SK-N-SH (cell line): ENCODE measurements around the gene ECI1. TPM values are rescaled to one million over a fixed set of nuclear protein-coding genes. Genes with fewer than 3 reads are reported as not detected.

Experiments
- CTCF ChIA-PET: fragments of 300-600, 350-600 bp; formaldehyde crosslinking; extraction: SDS; loops from one replicate; lab custom pipeline; 2021; lab: Yijun Ruan, JAX
- POLR2A ChIA-PET: fragments of 350-600 bp; sonication (Branson Sonifier 250); formaldehyde crosslinking; extraction: SDS; loops from one replicate; lab custom pipeline; 2020; ENCODE audit warnings: antibody characterized with exemption, inconsistent platforms; lab: Yijun Ruan, JAX
- DNase-seq: peaks from one replicate; pipeline ENCODE4 v3.0.0; 2012
- H2AFZ ChIP-seq: fragments of 200-600 bp; sonication (generic); 2 replicates; pipeline ENCODE4 v1.8.1; 2016; ENCODE audit warnings: antibody characterized with exemption, mild to moderate bottlenecking, low read depth
- H3F3A ChIP-seq: fragments of 200-600 bp; sonication (generic); replicated peaks from 2 replicates; pipeline ENCODE3; 2016; ENCODE audit warnings: antibody characterized with exemption, mild to moderate bottlenecking; ENCODE audit not compliant: insufficient read depth
- H3K27ac ChIP-seq, 2 experiments: fragments of 200-500 bp in 1 of 2; fragments of 200-600 bp in 1 of 2; sonication (Bioruptor generic) in 1 of 2; sonication (generic), shearing (Covaris generic) in 1 of 2; 2 replicates each; pipeline versions ENCODE4 v1.5.1 to v1.6.1; 2014 to 2016; ENCODE audit warnings: low read depth in 2 of 2, inconsistent platforms in 1 of 2, low read length in 1 of 2, mild to moderate bottlenecking in 1 of 2, mixed read lengths in 1 of 2
- H3K27me3 ChIP-seq: fragments of 200-600 bp; sonication (generic), shearing (Covaris generic); 2 replicates; pipeline ENCODE4 v1.6.1; 2016; ENCODE audit warnings: mixed run types; ENCODE audit not compliant: insufficient read depth
- H3K36me3 ChIP-seq, 2 experiments: fragments of 200-500 bp in 1 of 2; fragments of 200-600 bp in 1 of 2; sonication (Bioruptor generic) in 1 of 2; sonication (generic) in 1 of 2; replicated peaks in 1 of 2; 2 replicates each; pipeline versions ENCODE3 to v1.5.1; 2014 to 2016; ENCODE audit warnings: low read length in 1 of 2, mild to moderate bottlenecking in 1 of 2; ENCODE audit not compliant: insufficient read depth in 2 of 2, control insufficient read depth in 1 of 2
- H3K4me1 ChIP-seq, 2 experiments: fragments of 200-500 bp in 1 of 2; fragments of 200-600 bp in 1 of 2; sonication (Bioruptor generic) in 1 of 2; sonication (generic), shearing (Covaris generic) in 1 of 2; 2 replicates each; pipeline versions ENCODE4 v1.5.1 to v1.6.1; 2014 to 2016; ENCODE audit warnings: low read depth in 1 of 2, low read length in 1 of 2, mixed run types in 1 of 2; ENCODE audit not compliant: insufficient read depth in 2 of 2, control insufficient read depth in 1 of 2
- H3K4me2 ChIP-seq: fragments of 200-600 bp; sonication (generic), shearing (Covaris generic); 2 replicates; pipeline ENCODE4 v1.6.1; 2017; ENCODE audit warnings: mixed run types
- H3K4me3 ChIP-seq, 2 experiments: fragments of 200-500 bp in 1 of 2; fragments of 200-600 bp in 1 of 2; sonication (Bioruptor generic) in 1 of 2; sonication (generic), shearing (Covaris generic) in 1 of 2; 2 replicates each; pipeline versions ENCODE4 v1.5.1 to v1.8.1; 2014 to 2016; ENCODE audit warnings: low read depth in 2 of 2, inconsistent platforms in 1 of 2, low read length in 1 of 2, mild to moderate bottlenecking in 1 of 2, mixed read lengths in 1 of 2, moderate library complexity in 1 of 2
- H3K79me2 ChIP-seq: fragments of 200-600 bp; sonication (generic); 2 replicates; pipeline ENCODE4 v1.8.1; 2017; ENCODE audit warnings: mild to moderate bottlenecking; ENCODE audit not compliant: insufficient read depth
- H3K9ac ChIP-seq: fragments of 200-600 bp; sonication (generic); 2 replicates; pipeline ENCODE4 v1.6.1; 2017; ENCODE audit warnings: mixed run types
- H3K9me2 ChIP-seq: fragments of 200-600 bp; sonication (generic); 2 replicates; pipeline ENCODE4 v1.6.1; 2017; ENCODE audit warnings: mixed run types
- H3K9me3 ChIP-seq: fragments of 200-600 bp; sonication (generic); 2 replicates; pipeline ENCODE4 v1.6.1; 2017; ENCODE audit warnings: mixed run types, mild to moderate bottlenecking, moderate library complexity
- H4K20me1 ChIP-seq: fragments of 200-600 bp; sonication (generic); 2 replicates; pipeline ENCODE4 v1.6.1; 2017; ENCODE audit warnings: mild to moderate bottlenecking, mixed run types; ENCODE audit not compliant: insufficient read depth
- ELF1 ChIP-seq: IDR thresholded peaks from 2 replicates; pipeline ENCODE4 v1.4.0; 2012
- EP300 ChIP-seq, 2 experiments: IDR thresholded peaks; 2 replicates each; pipeline versions ENCODE4 v1.4.0 to v1.6.1; 2012; ENCODE audit warnings: borderline replicate concordance in 1 of 2, low read depth in 1 of 2, low read length in 1 of 2
- EZH2phosphoT487 ChIP-seq: fragments of 200-600 bp; sonication (generic); IDR thresholded peaks from 2 replicates; pipeline ENCODE4 v1.6.1; 2017; ENCODE audit warnings: low read depth, mixed run types, mild to moderate bottlenecking, antibody characterized with exemption, moderate library complexity, borderline replicate concordance
- FOXJ3 ChIP-seq: sonication (generic); formaldehyde crosslinking; IDR thresholded peaks from 2 replicates; pipeline ENCODE4 v1.5.1; 2020; ENCODE audit warnings: mild to moderate bottlenecking, missing genetic modification reagents
- FOXM1 ChIP-seq: IDR thresholded peaks from 2 replicates; pipeline ENCODE4 v1.4.0; 2012; ENCODE audit warnings: low read depth, mild to moderate bottlenecking
- MEF2A ChIP-seq: IDR thresholded peaks from 2 replicates; pipeline ENCODE4 v1.4.0; 2012; ENCODE audit warnings: low read depth, borderline replicate concordance
- POLR2AphosphoS5 ChIP-seq: IDR thresholded peaks from 2 replicates; pipeline ENCODE4 v1.6.1; 2012; ENCODE audit warnings: low read depth, low read length
- RAD21 ChIP-seq: IDR thresholded peaks from 2 replicates; pipeline ENCODE4 v1.6.1; 2012; ENCODE audit warnings: mild to moderate bottlenecking, low read length
- RFX5 ChIP-seq: IDR thresholded peaks from 2 replicates; pipeline ENCODE4 v1.6.1; 2012; ENCODE audit warnings: mild to moderate bottlenecking, improper control_type of control experiment, low read length
- WGBS: methylation state at CpG from one replicate; pipeline ENCODE4 v1.1.6; 2017; ENCODE audit warnings: low lambda C conversion rate; 5-methylcytosine and 5-hydroxymethylcytosine counted together
- polyA plus RNA-seq, 3 experiments: library from polyadenylated mRNA; depleted of rRNA; stranded (reverse); fragments of >200 nt; gene quantifications; 2 replicates each; pipeline ENCODE4 v1.2.3, GENCODE V29; 2012
- TF ChIP-seq, protein P1 (sequence below): IDR thresholded peaks from 2 replicates; pipeline ENCODE4 v1.4.0; 2012; ENCODE audit warnings: low read depth
- TF ChIP-seq, protein P2 (sequence below): IDR thresholded peaks from 2 replicates; pipeline ENCODE4 v1.4.0; 2012; ENCODE audit warnings: low read depth, borderline replicate concordance
- TF ChIP-seq, protein P3 (sequence below): IDR thresholded peaks from 2 replicates; pipeline ENCODE4; 2012
- TF ChIP-seq, protein P4 (sequence below): IDR thresholded peaks from 2 replicates; pipeline ENCODE4 v1.4.0; 2012; ENCODE audit warnings: low read depth, borderline replicate concordance

Gene ECI1
- polyA plus RNA-seq, 1 of the 3 experiments (the other 2 are of a cell fraction), result 61.8 TPM

DNA sequence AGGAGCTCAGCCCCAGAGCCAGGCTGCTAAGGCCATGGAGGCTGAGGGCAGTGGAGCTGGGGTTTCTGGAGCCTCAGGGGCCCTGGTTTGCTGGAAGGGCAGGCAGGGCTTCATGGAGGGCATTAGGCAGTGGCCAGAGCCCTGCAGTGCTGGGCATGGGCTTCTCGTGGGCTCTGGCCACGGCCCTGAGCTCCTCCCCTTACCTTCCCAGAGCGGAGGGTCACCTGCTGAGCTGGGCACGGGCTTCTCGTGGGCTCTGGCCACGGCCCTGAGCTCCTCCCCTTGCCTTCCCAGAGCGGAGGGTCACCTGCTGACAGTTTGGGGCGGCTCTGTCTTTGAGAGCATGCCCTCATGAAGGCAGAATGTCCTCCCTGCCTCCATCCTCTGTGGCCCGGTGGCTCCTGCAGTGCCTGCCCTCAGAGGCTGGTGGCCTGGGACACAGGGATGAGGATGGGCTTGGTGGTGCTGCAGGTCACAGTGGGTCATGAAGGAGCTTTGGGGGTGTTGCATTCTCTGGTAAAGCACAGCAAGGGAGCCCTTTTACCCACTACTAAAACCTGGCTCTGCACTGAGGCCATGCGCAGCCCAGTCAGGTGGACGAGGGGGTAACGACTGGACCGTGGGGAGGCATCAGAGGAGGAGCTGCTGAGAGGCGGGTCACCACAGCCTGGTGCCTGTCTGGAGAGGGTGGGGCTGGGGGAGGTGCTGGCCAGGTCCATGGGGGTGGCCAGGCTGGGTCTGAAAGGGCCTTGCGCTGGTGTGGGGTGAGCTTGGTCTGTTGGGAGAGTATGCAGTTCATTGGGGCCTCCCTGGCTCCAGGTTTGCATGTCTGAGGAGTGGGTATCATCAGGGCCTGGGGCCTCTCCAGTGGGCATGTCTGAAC, 19.4 kb upstream of the ECI1 start:
- POLR2A ChIA-PET, result interaction anchor here (0.6 to 1.5 kb wide), 4 partner anchors 10 to 44 kb away, joined by 3 read pairs; no protein-coding TSS in a partner anchor
- H4K20me1 ChIP-seq, result peaks cover 22% of the 10 kb centered on the region
- H3K9me2 ChIP-seq, result no peaks in the 10 kb centered on the region
- H3K79me2 ChIP-seq, result peaks cover 54% of the 10 kb centered on the region
- H3K27ac ChIP-seq, result no peak overlapping the region; a peak in 1 of 4 replicates
- H3K9ac ChIP-seq, result no peak overlapping the region
- H3K9me3 ChIP-seq, result no peaks in the 10 kb centered on the region
- TF ChIP-seq RFX5, result no peak
- TF ChIP-seq, protein P1, sequence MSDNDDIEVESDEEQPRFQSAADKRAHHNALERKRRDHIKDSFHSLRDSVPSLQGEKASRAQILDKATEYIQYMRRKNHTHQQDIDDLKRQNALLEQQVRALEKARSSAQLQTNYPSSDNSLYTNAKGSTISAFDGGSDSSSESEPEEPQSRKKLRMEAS, result no peak
- TF ChIP-seq FOXJ3, result no peak
- no peak for TF ChIP-seq EZH2phosphoT487
- no peak for TF ChIP-seq FOXM1
- no peak for TF ChIP-seq RAD21
- no peak for TF ChIP-seq MEF2A
- TF ChIP-seq ELF1, result no peak
- no peak for TF ChIP-seq EP300 (IDR thresholded peaks at IDR 0.05; ENCODE audit: borderline replicate concordance in 1 of 2, low read depth in 1 of 2, low read length in 1 of 2)
- TF ChIP-seq, protein P2, sequence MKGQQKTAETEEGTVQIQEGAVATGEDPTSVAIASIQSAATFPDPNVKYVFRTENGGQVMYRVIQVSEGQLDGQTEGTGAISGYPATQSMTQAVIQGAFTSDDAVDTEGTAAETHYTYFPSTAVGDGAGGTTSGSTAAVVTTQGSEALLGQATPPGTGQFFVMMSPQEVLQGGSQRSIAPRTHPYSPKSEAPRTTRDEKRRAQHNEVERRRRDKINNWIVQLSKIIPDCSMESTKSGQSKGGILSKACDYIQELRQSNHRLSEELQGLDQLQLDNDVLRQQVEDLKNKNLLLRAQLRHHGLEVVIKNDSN, result no peak
- TF ChIP-seq, protein P3, sequence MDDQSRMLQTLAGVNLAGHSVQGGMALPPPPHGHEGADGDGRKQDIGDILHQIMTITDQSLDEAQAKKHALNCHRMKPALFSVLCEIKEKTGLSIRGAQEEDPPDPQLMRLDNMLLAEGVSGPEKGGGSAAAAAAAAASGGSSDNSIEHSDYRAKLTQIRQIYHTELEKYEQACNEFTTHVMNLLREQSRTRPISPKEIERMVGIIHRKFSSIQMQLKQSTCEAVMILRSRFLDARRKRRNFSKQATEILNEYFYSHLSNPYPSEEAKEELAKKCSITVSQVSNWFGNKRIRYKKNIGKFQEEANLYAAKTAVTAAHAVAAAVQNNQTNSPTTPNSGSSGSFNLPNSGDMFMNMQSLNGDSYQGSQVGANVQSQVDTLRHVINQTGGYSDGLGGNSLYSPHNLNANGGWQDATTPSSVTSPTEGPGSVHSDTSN, result no peak
- TF ChIP-seq, protein P4, sequence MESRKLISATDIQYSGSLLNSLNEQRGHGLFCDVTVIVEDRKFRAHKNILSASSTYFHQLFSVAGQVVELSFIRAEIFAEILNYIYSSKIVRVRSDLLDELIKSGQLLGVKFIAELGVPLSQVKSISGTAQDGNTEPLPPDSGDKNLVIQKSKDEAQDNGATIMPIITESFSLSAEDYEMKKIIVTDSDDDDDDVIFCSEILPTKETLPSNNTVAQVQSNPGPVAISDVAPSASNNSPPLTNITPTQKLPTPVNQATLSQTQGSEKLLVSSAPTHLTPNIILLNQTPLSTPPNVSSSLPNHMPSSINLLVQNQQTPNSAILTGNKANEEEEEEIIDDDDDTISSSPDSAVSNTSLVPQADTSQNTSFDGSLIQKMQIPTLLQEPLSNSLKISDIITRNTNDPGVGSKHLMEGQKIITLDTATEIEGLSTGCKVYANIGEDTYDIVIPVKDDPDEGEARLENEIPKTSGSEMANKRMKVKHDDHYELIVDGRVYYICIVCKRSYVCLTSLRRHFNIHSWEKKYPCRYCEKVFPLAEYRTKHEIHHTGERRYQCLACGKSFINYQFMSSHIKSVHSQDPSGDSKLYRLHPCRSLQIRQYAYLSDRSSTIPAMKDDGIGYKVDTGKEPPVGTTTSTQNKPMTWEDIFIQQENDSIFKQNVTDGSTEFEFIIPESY, result no peak
- TF ChIP-seq POLR2AphosphoS5, result no peak
- TF ChIP-seq, all 33 proteins: peak for 0
- no peak for DNase-seq
- Histone ChIP-seq H2AFZ (no peak overlapping the region), H3K4me3 (no peak overlapping the region), H3K36me3 (peaks cover 2 to 7% of the 10 kb centered on the region in 2 experiments), H3K4me1 (peaks cover 8 to 24% of the 10 kb centered on the region in 2 experiments; a peak in 2 of 4 replicates), H3F3A (peaks cover 9% of the 10 kb centered on the region), H3K27me3 (no peaks in the 10 kb centered on the region), H3K4me2 (peak overlapping the region; percentile 97; the same call in 1 of the 2 replicates)
- CTCF ChIA-PET, result interaction anchor here (1.3 kb wide), 2 partner anchors 70 to 152 kb away, joined by 4 to 5 read pairs; partner anchors contain the start of gene ABCA3
- WGBS, result 78% methylated on average over 5 of the region's 15 CpGs
